ENCODE data around the gene CLEC9A.
A peak's percentile ranks its signal among the peaks of the same experiment; 100 is the strongest.
"Not testable (repeated sequence)": the region's sequence is repeated elsewhere in the genome, so short reads cannot be mapped to it uniquely, and the experiment has no call there.

CLEC9A gene

DNA sequence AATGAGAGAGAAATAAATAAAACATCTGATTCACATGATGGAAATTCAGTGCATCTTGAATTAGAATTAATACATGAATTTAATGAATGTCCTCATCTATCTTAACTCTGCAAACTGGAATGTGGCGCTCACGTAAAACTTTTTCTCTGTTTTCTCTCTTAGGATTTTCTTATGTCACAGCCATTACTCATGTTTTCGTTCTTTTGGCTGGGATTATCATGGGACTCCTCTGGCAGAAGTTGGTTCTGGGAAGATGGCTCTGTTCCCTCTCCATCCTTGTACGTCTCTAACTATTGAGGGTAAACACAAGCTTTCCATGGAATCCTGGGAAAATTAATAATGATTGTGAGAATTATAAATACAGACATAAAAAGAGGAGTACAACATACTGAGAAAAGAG, 15.0 kb upstream of the CLEC9A start:
- DNase-seq (ENCODE audit: low read depth): no peak
- TF ChIP-seq, protein P1, sequence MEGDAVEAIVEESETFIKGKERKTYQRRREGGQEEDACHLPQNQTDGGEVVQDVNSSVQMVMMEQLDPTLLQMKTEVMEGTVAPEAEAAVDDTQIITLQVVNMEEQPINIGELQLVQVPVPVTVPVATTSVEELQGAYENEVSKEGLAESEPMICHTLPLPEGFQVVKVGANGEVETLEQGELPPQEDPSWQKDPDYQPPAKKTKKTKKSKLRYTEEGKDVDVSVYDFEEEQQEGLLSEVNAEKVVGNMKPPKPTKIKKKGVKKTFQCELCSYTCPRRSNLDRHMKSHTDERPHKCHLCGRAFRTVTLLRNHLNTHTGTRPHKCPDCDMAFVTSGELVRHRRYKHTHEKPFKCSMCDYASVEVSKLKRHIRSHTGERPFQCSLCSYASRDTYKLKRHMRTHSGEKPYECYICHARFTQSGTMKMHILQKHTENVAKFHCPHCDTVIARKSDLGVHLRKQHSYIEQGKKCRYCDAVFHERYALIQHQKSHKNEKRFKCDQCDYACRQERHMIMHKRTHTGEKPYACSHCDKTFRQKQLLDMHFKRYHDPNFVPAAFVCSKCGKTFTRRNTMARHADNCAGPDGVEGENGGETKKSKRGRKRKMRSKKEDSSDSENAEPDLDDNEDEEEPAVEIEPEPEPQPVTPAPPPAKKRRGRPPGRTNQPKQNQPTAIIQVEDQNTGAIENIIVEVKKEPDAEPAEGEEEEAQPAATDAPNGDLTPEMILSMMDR (IDR thresholded peaks at IDR 0.05; ENCODE audit: control insufficient read depth, extremely low read depth, insufficient read depth): no peak
- H3K4me3 ChIP-seq (ENCODE audit: low read depth, low read length): no peak overlapping the region

GRCh38 chr12:10016881-10017280, 13.6 kb upstream of the CLEC9A start:
- H3K4me3 ChIP-seq (ENCODE audit: low read depth, low read length): no peak overlapping the region
- TF ChIP-seq, protein P1 (IDR thresholded peaks at IDR 0.05; ENCODE audit: control insufficient read depth, extremely low read depth, insufficient read depth): no peak
- no peak for DNase-seq (ENCODE audit: low read depth)

- TF ChIP-seq, protein P1 (IDR thresholded peaks at IDR 0.05; ENCODE audit: control insufficient read depth, extremely low read depth, insufficient read depth): no peak
- H3K4me3 ChIP-seq (ENCODE audit: low read depth, low read length): no peak overlapping the region
- DNase-seq (ENCODE audit: low read depth): peak; percentile 68
These were observed 12.1 kb upstream of the CLEC9A start for GRCh38 chr12:10018386-10018785.

- H3K4me3 ChIP-seq (ENCODE audit: low read depth, low read length): no peak overlapping the region
- DNase-seq (ENCODE audit: low read depth): no peak
- TF ChIP-seq, protein P1 (IDR thresholded peaks at IDR 0.05; ENCODE audit: control insufficient read depth, extremely low read depth, insufficient read depth): no peak
These were observed 9.1 kb upstream of the CLEC9A start for GRCh38 chr12:10021342-10021741.

DNA sequence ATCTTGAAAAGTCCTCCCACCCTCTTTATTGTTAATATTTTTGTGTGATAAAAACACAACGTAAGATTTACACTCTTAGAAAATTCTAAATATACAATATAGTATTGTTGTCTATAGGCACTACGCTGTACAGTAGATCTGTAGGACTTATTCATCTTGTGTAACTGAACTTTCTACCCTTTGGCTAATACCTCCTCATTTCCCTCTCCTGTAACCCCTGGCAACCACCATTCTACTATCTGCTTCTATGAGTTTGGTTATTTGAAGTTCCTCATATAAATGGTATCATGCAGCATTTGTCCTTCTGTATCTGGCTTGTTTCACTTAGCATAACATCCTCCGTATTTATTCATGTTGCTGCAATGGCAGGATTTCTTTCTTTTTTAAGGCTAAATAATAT, 5.2 kb upstream of the CLEC9A start:
- DNase-seq (ENCODE audit: low read depth): no peak
- no peak overlapping the region for H3K4me3 ChIP-seq (ENCODE audit: low read depth, low read length)
- TF ChIP-seq, protein P1 (IDR thresholded peaks at IDR 0.05; ENCODE audit: control insufficient read depth, extremely low read depth, insufficient read depth): no peak

DNA sequence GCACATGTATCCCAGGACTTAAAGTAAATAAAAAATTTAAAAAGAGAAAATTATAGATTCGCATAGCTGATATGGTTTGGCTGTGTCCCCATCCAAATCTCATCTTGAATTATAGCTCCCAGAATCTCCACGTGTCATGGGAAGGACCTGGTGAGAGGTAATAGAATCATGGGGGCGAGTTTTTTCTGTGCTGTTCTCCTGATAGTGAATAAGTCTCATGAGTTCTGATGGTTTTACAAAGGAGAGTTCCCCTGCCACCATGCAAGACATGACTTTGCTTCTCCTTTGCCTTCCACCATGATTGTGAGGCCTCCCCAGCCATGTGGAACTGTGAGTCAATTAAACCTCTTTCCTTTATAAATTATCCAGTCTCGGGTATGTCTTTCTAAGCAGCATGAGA, 3.8 kb upstream of the CLEC9A start:
- DNase-seq (ENCODE audit: low read depth); H3K4me3 ChIP-seq (ENCODE audit: low read depth, low read length): not testable (repeated sequence)

GRCh38 chr12:10027311-10027710, 3.2 kb upstream of the CLEC9A start:
- DNase-seq (ENCODE audit: low read depth): no peak
- TF ChIP-seq, protein P1 (IDR thresholded peaks at IDR 0.05; ENCODE audit: control insufficient read depth, extremely low read depth, insufficient read depth): no peak
- H3K4me3 ChIP-seq (ENCODE audit: low read depth, low read length): no peak overlapping the region
